Mesodermal cell (in vitro differentiated cells): ENCODE measurements around the gene RNF115.
"Not testable (repeated sequence)": the region's sequence is repeated elsewhere in the genome, so short reads cannot be mapped to it uniquely, and the experiment has no call there.

ENCODE experiments used
- H3K27ac ChIP-seq: 2 replicates; pipeline ENCODE4 v1.7.0; 2013; ENCODE audit warnings: mild to moderate bottlenecking, low read depth, low read length, moderate library complexity; ENCODE audit not compliant: severe bottlenecking
- H3K36me3 ChIP-seq: 2 replicates; pipeline ENCODE4 v1.7.1; 2013; ENCODE audit warnings: mild to moderate bottlenecking, low read length, moderate library complexity; ENCODE audit not compliant: control insufficient read depth, insufficient read depth
- H3K4me1 ChIP-seq: one replicate; pipeline ENCODE4 v1.7.1; 2013; ENCODE audit warnings: mild to moderate bottlenecking, low read length; ENCODE audit not compliant: insufficient read depth, control insufficient read depth, poor library complexity, severe bottlenecking
- H3K4me3 ChIP-seq: 2 replicates; pipeline ENCODE4 v1.7.0; 2013; ENCODE audit warnings: low read length, control low read depth, mild to moderate bottlenecking; ENCODE audit not compliant: insufficient read depth, poor library complexity, severe bottlenecking; ENCODE audit errors: extremely low read depth
- H3K9me3 ChIP-seq: 2 replicates; pipeline ENCODE4 v1.7.1; 2013; ENCODE audit warnings: mild to moderate bottlenecking, low read length, moderate library complexity; ENCODE audit not compliant: control insufficient read depth
- WGBS, 2 experiments: methylation state at CpG; one replicate each; pipeline ENCODE4 v1.1.5; 2013; ENCODE audit warnings: missing lambda C conversion rate in 2 of 2; ENCODE audit not compliant: insufficient coverage in 2 of 2; 5-methylcytosine and 5-hydroxymethylcytosine counted together

Gene RNF115

DNA sequence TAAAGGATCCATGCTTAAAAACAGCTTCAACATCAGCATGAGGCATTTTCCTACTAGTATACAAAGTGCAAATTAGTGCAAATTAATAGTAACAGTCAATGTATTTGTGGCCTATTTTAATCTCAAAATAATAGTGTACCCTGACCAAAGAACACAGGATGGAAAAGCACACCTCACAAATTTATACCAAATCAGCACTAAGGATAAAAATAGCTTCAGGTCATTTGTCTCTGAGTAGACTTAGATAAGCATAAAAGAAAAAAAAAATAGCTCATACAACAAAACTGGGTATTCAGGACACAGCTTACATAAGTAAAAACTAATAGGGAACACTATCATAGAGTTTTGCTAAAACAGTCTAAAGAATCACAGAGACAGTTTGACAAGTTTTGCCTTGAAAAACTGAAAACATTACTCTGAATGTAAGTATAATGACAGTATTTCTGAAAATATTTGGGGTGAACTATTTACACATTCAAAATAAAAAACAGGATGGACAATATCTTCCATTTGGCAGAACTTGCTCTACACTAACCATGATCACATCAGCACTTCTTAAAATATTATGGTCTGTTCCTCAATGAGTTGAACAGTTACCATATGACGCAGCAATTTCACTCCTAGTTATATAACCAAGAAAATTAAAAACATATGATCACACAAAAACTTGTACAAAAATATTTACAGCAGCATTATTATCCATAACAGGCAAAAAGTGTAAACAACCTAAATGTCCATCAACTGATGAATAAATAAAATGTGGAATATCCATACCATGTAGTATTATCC lies 46.3 kb downstream of the RNF115 start:
- Histone ChIP-seq H3K36me3 (peaks cover 16% of the 10 kb centered on the region), H3K27ac (no peak overlapping the region), H3K4me1 (peaks cover 5% of the 10 kb centered on the region), H3K4me3 (no peak overlapping the region), H3K9me3 (no peaks in the 10 kb centered on the region)
- 100% methylated on average over 1 of the region's 1 CpG for WGBS, 2 experiments

DNA sequence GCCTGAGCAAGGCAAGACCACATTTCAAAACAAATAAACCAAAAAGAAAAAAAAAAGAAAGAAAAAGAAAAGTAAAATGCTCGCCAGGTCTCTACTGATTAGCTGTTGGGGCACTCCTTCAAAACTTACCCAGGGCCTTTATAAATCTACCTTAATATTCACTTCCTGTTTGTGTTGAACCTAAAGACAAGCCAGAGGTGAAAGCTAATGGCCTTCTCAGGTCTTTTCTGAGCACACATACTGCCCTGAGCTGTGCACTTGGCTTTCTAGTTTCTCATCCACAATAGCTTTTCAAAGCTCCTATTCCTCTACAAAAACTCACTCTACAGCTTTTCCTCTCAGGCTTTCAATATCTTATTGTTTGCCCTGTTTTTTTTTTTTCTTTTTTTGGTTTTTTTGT lies 50.5 kb downstream of the RNF115 start:
- no CpG with 5 or more reads among the region's 1 CpG for WGBS, 2 experiments

DNA sequence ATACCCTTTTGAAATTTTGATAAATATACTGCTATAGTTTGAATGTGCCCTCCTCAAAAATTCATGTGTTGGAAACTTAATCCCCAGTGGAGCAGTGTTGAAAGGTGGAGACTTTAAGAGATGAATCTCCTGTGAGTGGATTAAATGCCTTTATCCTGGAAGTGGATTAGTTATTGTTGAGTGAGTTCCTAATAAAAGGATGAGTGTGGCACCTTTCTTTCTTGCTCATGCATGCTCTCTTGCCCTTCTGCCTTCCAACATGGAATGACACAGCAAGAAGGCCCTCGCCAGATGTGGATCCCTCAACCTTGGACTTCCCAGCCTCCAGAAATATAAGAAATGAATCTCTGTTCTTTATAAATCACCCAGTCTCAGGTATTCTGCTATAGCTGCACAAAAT lies 52.8 kb downstream of the RNF115 start:
- H3K4me3 ChIP-seq, result no peak overlapping the region
- no peak overlapping the region for H3K27ac ChIP-seq
- WGBS, 2 experiments, result 100% methylated on average over 1 of the region's 1 CpG; no CpG with 5 or more reads in 1 of the 2 experiments
- peaks cover 5% of the 10 kb centered on the region for H3K9me3 ChIP-seq
- no peaks in the 10 kb centered on the region for H3K4me1 ChIP-seq
- H3K36me3 ChIP-seq, result peaks cover 44% of the 10 kb centered on the region

More for the DNA sequence above, 50.5 kb downstream of the RNF115 start:
- no peaks in the 10 kb centered on the region for H3K4me1 ChIP-seq
- peaks cover 39% of the 10 kb centered on the region for H3K36me3 ChIP-seq
- H3K9me3 ChIP-seq, result peaks cover 3% of the 10 kb centered on the region
- H3K4me3 ChIP-seq, result no peak overlapping the region
- no peak overlapping the region for H3K27ac ChIP-seq

- not testable (repeated sequence) for H3K4me3 ChIP-seq, H3K9me3 ChIP-seq, H3K4me1 ChIP-seq, H3K27ac ChIP-seq
- WGBS, 2 experiments, result 94 to 100% methylated on average over 2 to 4 of the region's 10 CpGs
- peaks cover 43% of the 10 kb centered on the region for H3K36me3 ChIP-seq
These were observed 55.9 kb downstream of the RNF115 start for GRCh38 chr1:145768004-145768403.

DNA sequence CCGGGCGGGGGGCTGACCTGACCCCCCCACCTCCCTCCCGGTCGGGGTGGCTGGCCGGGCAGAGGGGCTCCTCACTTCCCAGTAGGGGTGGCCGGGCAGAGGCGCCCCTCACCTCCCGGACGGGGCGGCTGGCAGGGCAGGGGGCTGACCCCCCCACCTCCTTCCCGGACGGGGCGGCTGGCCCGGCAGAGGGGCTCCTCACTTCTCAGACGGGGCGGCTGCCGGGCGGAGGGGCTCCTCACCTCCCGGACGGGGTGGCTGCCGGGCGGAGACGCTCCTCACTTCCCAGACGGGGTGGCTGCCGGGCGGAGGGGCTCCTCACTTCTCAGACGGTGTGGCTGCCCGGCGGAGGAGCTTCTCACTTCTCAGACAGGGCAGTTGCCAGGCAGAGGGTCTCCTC lies 57.0 kb downstream of the RNF115 start:
- H3K4me3 ChIP-seq, H3K9me3 ChIP-seq: not testable (repeated sequence)
- 94 to 98% methylated on average over 18 to 28 of the region's 29 CpGs for WGBS, 2 experiments

GRCh38 chr1:145765585-145766360 lies 58.1 kb downstream of the RNF115 start:
- H3K27ac ChIP-seq, H3K4me3 ChIP-seq, H3K4me1 ChIP-seq: not testable (repeated sequence)
- Histone ChIP-seq H3K36me3 (peaks cover 42% of the 10 kb centered on the region), H3K9me3 (peaks cover 16% of the 10 kb centered on the region)
- no CpG with 5 or more reads among the region's 5 CpGs for WGBS, 2 experiments

More for the DNA sequence above, 57.0 kb downstream of the RNF115 start:
- not testable (repeated sequence) for H3K4me1 ChIP-seq, H3K27ac ChIP-seq
- H3K36me3 ChIP-seq, result peaks cover 43% of the 10 kb centered on the region

DNA sequence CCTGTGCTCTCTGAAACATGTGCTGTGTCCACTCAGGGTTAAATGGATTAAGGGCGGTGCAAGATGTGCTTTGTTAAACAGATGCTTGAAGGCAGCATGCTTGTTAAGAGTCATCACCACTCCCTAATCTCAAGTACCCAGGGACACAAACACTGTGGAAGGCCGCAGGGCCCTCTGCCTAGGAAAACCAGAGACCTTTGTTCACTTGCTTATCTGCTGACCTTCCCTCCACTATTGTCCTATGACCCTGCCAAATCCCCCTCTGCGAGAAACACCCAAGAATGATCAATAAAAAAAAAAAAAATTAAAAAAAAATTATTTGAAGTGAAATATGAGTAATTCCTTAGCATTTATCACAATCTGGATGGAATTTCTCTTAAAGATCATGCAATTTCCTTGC lies 58.8 kb downstream of the RNF115 start:
- H3K27ac ChIP-seq, H3K4me1 ChIP-seq, H3K4me3 ChIP-seq: not testable (repeated sequence)
- Histone ChIP-seq H3K9me3 (peaks cover 22% of the 10 kb centered on the region), H3K36me3 (peaks cover 48% of the 10 kb centered on the region)
- WGBS, 2 experiments, result no CpG with 5 or more reads among the region's 3 CpGs

DNA sequence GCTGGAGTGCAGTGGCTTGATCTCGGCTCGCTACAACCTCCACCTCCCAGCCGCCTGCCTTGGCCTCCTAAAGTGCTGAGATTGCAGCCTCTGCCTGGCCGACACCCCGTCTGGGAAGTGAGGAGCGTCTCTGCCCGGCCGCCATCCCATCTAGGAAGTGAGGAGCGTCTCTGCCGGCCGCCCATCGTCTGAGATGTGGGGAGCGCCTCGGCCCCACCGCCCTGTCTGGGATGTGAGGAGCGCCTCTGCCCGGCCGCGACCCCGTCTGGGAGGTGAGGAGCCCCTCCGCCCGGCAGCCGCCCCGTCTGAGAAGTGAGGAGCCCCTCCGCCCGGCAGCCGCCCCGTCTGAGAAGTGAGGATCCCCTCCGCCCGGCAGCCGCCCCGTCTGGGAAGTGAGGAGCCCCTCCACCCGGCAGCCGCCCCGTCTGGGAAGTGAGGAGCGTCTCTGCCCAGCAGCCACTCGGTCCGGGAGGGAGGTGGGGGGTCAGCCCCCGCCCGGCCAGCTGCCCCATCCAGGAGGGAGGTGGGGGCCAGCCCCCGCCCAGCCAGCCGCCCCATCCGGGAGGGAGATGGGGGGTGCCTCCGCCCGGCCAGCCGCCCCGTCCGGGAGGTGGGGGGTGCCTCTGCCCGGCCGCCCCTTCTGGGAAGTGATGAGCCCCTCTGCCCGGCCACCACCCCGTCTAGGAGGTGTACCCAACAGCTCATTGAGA lies 59.5 kb downstream of the RNF115 start:
- H3K27ac ChIP-seq, H3K4me1 ChIP-seq, H3K4me3 ChIP-seq: not testable (repeated sequence)
- 94 to 95% methylated on average over 30 to 44 of the region's 52 CpGs for WGBS, 2 experiments
- Histone ChIP-seq H3K9me3 (peaks cover 22% of the 10 kb centered on the region), H3K36me3 (peaks cover 50% of the 10 kb centered on the region)

DNA sequence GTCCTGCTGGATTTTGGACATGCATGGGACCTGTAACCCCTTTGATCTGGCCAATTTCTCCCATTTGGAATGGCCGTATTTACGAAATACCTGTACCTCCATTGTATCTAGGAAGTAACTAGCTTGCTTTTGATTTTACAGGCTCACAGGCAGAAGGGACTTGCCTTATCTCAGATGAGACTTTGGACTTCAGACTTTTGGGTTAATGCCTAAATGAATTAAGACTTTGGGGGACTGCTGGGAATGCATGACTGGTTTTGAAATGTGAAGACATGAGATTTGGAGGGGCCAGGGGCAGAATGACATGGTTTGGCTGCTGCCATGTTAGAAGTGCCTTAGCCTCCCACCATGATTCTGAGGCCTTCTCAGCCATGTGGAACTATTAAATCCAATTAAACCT lies 61.9 kb downstream of the RNF115 start:
- H3K27ac ChIP-seq, H3K4me1 ChIP-seq, H3K4me3 ChIP-seq: not testable (repeated sequence)
- peaks cover 58% of the 10 kb centered on the region for H3K36me3 ChIP-seq
- 80 to 94% methylated on average over 2 of the region's 2 CpGs for WGBS, 2 experiments
- H3K9me3 ChIP-seq, result peaks cover 17% of the 10 kb centered on the region

GRCh38 chr1:145761498-145761897 lies 62.4 kb downstream of the RNF115 start:
- peaks cover 17% of the 10 kb centered on the region for H3K9me3 ChIP-seq
- H3K4me3 ChIP-seq, H3K4me1 ChIP-seq, H3K27ac ChIP-seq: not testable (repeated sequence)
- H3K36me3 ChIP-seq, result peaks cover 58% of the 10 kb centered on the region
- 97 to 98% methylated on average over 11 of the region's 11 CpGs for WGBS, 2 experiments
